ENCODE measurements around the gene C1orf74.

DNA sequence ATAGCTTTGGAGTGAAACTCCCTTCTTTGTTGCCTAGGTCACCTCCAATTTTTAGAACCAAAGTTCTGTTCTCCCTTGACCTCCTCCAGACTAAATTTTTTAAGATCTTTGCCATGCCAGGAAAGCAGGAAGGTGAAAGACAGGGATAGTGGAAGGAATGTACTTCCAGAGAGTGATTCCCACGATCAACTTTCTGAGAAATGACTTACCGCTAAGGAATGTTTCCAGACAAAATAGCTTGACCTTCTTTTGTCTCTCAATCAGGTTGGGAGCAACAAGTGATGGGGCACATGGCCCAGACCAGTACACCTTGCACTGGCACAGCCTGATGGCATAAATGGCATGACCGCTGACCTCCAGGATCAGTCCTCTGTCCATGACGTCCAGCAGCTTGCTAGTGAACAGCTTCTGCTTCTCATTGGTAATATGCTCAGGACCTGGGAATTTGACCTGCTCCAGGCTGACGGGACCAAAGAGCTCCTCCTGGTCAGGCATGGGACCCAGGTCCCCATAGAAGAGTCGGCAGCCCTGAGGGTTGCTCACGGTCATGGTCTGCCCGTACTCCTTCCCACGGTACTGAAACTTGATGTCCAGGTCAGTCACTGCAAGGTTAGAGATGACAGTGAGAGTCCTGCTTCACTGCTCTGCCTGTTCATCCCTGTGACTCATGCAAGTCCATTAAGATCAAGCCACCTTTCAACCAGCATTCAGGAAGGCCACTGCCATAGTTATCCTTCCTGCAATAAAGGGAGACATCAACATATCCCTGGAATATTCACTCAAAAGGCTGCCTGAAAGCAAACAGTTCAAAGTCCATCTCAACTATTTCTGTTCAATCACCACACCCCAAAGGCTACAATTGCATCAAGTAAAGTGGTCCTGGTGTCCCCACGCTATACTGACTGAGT lies 6.2 kb upstream of the C1orf74 start:
- TF ChIP-seq ARNT (IDR thresholded peaks at IDR 0.05) (no peak), FOXK2 (IDR thresholded peaks at IDR 0.05) (no peak), HDGF (IDR thresholded peaks at IDR 0.05; ENCODE audit: borderline replicate concordance) (no peak), SP1 (IDR thresholded peaks at IDR 0.05) (no peak), L3MBTL2 (conservative IDR thresholded peaks at IDR 0.05) (no peak), ZNF384 (IDR thresholded peaks at IDR 0.05) (no peak), CTBP1 (IDR thresholded peaks at IDR 0.05; ENCODE audit: borderline replicate concordance) (no peak), SUZ12 (IDR thresholded peaks at IDR 0.05) (no peak), FOXM1 (IDR thresholded peaks at IDR 0.05; ENCODE audit: borderline replicate concordance) (no peak), TARDBP (IDR thresholded peaks at IDR 0.05) (no peak)
- TF ChIP-seq, protein P1, sequence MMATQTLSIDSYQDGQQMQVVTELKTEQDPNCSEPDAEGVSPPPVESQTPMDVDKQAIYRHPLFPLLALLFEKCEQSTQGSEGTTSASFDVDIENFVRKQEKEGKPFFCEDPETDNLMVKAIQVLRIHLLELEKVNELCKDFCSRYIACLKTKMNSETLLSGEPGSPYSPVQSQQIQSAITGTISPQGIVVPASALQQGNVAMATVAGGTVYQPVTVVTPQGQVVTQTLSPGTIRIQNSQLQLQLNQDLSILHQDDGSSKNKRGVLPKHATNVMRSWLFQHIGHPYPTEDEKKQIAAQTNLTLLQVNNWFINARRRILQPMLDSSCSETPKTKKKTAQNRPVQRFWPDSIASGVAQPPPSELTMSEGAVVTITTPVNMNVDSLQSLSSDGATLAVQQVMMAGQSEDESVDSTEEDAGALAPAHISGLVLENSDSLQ (IDR thresholded peaks at IDR 0.05) = no peak
